HS-5 (cell line): ENCODE measurements around the gene KDM2B.

Experiments
- DNase-seq: peaks from one replicate; pipeline ENCODE4 v3.0.0-alpha.2; 2012; ENCODE audit warnings: low read depth

Gene KDM2B

GRCh38 chr12:121461048-121461447 is 119.8 kb downstream of the KDM2B start:
- DNase-seq, result no peak

DNA sequence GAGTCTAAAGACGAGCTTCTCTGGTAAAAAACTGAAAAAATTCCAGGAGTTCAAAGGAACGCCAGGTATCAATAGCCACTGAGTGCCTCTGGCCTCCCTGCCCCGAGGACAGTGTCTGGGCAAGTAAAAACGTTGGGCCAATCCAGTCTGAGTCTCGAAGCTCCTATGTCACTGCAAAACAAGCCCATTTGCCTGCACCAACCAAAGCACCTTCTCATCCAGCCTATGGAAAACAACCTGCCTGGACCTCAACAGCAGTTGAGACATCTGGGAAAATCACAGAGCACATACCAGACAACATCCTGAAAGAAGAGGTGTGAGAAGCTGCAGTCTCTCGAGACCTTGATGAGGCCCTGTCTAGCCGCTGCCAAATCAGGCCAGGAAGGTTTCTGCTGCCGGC is 124.3 kb downstream of the KDM2B start:
- DNase-seq, result no peak

DNA sequence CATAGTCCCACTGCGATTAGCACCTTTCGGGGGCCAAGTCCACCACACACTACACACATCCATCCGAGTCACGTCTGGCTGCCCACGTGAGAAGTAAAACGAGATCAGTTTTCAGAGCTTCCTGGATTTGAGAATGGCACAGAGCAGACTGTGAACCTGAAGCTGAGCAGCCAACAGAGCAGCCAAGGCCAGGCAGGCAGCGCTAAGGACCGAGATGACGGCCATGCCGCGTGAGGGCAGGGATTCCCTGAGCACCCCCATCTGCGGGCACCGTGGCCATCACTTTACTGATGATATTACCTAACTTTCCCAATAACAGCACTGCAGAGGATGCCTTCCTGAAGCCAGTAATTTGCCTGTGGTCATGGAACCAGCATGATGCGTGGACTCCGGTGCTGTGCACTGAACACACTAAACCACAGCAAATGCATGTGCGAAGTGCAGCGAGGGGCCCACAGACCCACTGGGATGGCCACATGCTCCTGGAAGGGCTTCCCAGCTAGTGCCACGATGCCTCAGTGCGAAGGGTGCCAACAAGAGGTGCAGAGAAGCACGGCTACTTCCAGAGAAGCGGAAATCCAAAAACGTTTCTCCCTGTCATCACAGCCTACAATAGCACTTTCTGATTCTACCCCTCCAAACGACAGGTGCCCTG is 124.9 kb downstream of the KDM2B start:
- no peak for DNase-seq

DNA sequence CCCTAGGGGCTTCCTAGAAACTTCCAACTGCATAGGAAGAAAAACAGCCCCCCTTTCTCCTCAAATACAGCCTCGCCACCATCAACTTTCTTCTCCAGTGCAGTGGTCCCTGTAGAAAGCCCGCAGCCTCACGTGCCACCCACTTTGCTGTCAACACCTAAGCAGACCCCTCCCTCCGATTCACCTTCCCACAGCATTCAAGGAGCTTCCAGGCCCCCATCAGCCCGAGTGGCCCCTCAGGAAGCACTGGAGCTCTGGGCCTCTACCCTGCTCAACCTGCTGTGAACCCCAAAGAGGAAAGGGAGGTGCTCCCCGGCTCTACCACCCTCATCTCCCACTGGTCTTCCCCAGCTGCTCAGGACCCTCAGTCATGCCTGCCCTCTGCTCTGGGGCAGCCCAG is 125.9 kb downstream of the KDM2B start:
- DNase-seq, result no peak

GRCh38 chr12:121453629-121454028 is 127.2 kb downstream of the KDM2B start:
- no peak for DNase-seq

DNA sequence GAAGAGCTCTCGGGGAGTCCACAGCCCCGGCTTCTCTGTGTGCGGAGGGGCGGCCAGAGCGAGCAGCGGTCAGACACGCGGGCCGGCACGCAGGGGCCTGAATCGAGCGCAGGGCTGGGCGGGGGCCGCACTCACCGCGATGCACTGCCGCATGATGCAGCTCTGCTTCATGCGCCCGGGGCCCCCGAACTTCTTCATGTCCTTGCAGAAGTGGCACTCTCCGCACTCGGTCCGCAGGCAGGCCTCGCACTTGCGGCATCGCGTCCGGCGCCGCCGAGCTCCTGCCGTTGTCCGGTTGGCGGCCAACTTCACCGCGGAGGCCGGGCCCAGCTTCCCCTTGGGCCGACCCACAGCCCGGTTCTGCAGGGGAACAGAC is 127.8 kb downstream of the KDM2B start:
- DNase-seq, result no peak

- no peak for DNase-seq
These were observed 128.4 kb downstream of the KDM2B start for GRCh38 chr12:121452340-121452984.

DNA sequence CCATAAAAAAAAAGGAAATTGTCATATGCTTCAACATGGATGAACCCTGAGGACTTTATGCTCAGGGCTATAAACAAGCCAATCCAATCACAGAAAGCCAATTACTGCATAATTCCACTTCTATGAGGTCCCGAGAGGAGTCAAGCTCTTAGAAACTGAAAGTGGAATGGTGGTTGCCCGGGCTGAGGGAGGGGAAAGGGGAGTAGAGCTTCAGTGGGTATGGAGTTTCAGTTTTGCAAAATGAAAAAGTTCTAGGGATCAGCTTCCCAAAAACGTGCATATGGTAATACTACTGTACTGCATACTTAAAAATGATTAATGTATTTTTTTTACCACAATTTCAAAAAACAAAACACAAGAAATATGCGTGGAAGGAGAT is 128.9 kb downstream of the KDM2B start:
- DNase-seq, result no peak

- DNase-seq, result no peak
These were observed 132.0 kb downstream of the KDM2B start for GRCh38 chr12:121448771-121449315.

DNA sequence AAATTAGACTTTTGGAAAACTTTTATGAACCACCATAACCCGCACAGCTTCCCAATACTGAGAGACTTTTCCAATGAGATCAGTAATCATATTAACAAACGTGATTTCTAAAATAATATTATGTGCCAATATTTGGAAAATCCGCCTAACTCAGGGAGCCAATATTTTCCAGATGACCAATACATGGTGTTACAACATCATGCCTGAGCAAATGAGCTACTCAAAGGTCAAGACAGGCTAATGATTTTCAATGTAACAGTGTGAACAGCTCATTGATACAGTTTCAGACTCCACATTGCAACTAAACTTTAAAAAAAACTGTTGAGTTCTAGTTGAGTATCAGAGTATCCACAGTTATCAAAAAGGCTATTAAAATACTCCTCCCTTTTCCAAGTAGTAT is 134.1 kb downstream of the KDM2B start:
- no peak for DNase-seq

GRCh38 chr12:121444842-121445202 is 136.0 kb downstream of the KDM2B start:
- DNase-seq, result no peak

DNA sequence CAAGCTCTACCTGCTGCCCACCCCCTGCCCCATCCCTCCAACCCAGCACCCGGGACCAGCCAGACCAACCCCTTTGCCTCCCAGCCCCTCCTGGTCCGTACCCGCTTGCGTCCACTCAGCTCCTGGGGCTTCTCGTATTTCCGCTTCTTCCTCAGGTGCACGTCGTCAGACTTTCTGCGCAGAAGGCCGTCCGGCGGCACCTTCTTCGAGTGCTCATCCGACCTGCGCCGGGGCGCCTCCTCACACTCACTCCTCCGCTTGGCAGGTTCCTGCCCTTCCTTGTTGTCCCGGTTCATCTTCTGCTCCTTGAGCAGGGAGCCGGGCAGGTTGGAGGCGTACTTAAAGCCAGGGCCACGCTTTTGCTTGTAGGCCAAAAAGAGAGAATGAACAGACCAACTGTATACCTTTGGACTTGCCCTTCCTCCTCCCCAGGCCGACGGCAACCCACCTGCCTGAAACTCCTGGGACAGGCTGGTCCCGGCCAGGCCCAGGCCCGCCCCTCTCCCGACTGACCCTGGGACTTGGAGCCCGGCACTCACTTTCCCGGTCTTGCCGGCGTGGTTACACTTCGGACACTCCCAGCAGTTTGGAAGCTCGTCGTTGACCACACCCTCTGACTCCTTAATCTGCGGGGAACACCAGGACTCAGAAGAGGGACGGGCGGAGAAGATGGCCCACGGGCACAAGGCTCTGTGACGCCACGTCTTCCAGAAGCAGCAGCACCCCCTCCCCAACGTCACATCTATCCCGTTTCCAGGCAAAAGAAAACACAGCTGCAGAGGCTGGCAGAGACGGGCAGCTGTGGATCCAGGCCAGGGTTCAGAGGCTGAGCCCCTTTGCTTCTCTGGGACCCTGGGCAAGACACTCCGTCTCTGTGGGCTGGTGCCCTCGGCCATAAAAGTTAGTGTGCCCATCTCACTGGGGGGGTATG is 136.6 kb downstream of the KDM2B start:
- DNase-seq, result no peak

- DNase-seq, result no peak
These were observed 137.5 kb downstream of the KDM2B start for GRCh38 chr12:121443193-121443870.

DNA sequence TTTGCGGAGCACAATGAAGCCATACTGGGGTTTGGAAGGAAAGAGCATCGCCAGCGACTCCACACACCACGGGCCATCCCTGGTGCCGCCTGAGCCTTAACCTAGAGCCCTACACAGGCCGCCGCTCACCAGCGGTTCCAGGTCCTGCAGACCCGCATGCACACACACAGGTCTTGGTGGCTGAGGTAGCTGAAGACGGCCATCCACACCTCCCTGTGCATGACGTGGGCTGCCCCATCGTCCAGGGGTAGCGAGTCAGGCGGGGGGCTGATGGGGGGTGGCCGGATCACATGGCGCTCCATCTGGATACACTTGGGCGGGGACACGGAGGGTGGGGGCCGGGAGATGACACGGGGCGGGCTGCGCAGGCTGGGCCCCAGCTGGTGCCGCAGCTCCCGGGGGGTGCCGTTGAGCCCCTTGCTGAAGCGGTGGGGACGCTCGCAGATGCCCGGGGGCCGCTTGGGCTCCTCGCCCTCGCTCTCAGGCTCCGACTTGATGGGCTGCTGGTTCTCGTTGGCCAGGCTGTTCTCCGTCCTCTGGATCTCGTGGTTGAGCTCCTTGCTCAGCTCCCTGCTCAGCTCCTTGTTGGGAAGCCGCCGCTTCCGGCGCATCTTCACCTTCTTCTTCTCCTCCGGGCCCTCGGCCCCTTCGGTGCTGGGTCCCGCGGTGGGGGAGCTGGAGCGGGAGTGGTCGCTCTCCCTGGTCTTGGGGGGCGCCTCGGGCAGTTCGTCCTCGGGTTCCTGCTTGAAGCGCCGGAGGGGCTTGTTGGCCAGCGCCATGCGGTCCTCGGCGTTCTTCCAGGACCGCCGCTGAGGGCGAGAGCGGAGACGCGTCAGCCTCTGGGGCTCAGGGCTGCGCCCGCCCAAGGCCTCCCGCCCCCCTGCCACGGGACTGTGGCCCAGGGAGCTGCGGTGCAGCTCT is 138.5 kb downstream of the KDM2B start:
- DNase-seq, result no peak

- DNase-seq, result no peak
These were observed 139.3 kb downstream of the KDM2B start for GRCh38 chr12:121441555-121441954.

- no peak for DNase-seq
These were observed 140.1 kb downstream of the KDM2B start for GRCh38 chr12:121440768-121441167.

DNA sequence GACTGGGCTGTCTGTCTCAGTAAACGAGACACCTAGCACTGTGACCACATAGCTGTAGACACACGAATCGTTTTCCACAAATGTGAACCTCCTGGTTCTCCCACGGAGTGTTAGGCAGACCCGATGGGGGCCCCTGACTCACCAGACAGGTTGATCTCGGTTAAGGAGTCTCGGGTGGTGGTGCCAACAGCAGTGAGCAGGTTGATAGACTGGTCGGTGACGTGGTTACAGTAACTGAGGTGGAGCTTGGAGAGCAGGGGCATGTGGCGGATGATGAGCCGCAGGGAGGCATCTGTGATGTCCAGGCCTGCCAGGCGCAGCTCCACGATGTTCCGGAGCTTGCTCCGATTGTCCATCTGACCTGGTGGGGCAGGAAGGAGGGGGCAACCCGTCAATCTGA is 141.1 kb downstream of the KDM2B start:
- no peak for DNase-seq

GRCh38 chr12:121438905-121439304 is 141.9 kb downstream of the KDM2B start:
- no peak for DNase-seq

DNA sequence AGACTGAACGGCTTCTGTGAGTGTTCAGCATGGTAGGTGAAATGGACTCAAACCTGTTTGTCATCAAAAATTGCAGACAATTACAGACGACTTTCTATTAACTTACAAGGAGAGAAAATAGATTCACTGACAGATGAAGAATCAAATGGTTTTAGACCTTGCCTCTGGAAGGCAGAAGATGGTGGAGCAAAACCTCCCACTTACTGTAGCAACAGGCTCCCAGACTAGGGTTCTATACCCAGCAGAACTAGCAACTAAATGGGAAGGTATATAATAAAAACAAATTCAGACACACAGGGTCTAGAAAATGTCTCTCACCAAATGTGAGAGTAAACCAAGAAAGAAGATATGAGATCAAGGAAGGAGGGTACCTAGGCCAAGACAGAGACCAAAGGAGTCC is 144.1 kb downstream of the KDM2B start:
- DNase-seq, result no peak

DNA sequence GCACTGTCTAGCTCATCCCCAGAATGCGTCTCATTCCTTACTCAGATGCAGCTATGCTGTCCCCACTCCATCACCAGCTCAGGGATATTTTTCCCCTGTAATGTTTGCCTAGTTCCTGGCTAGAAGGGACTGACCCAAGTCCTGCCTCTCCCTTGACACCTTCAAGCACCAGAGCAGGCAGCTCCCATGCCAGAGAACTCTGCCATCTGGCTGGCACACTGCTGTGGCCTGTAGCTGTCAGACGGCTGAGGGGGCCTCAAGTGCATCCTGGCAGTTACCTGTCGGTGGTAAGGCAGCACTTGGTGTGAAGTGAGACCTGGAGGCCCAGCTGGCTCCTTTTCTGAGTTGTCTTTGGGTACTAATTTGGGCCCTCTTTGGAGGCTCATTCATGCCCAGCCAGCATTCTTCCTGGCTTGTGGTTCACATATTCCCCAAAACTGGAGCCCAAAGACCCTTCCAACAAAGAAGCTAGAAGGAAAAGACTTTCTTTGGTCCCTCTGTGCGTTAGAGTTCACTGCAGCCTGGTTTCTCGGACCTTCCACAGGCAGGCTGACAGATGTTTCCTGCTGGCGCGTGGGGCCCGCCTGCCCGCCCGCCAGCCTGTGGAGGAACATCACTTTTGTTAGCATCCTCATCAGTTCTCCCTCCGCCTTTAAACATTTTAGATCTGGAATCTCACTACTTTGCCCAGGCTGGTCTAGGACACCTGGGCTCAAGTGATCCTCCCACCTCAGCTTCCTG is 147.9 kb downstream of the KDM2B start:
- DNase-seq, result no peak
